Naive thymus-derived CD4-positive, alpha-beta T cell (primary cell): ENCODE data around the gene IQGAP2. TPM values are rescaled to one million over a fixed set of nuclear protein-coding genes. Genes with fewer than 3 reads are reported as not detected.

Source experiments
- ATAC-seq: fragments of 150-1000 bp; cut with Tn5 transposase; 2 replicates; pipeline ENCODE4 v1.10.0; 2021; ENCODE audit warnings: mild to moderate bottlenecking, moderate library complexity
- CTCF ChIA-PET: fragments of 350-600 bp; sonication (Branson Sonifier 250); formaldehyde crosslinking; loops from one replicate; lab custom pipeline; 2021; ENCODE audit warnings: antibody characterized with exemption; lab: Charles Lee
- POLR2A ChIA-PET: fragments of 350-600 bp; sonication (Branson Sonifier 250); formaldehyde crosslinking; loops from one replicate; lab custom pipeline; 2021; ENCODE audit warnings: antibody characterized with exemption, inconsistent platforms; lab: Charles Lee
- DNase-seq, 9 donors: peaks; one replicate each; pipeline versions ENCODE4 v3.0.0 to v3.0.0-alpha.2; 2020 to 2022; ENCODE audit warnings: mixed read lengths in 1 of 9
- H3K27ac ChIP-seq: one replicate; pipeline ENCODE4 v1.7.0; 2013; ENCODE audit warnings: mild to moderate bottlenecking, low read depth, low read length, moderate library complexity
- H3K27me3 ChIP-seq, 2 donors: one replicate each; pipeline ENCODE4 v1.7.0; 2013; ENCODE audit warnings: low read length in 2 of 2, mild to moderate bottlenecking in 2 of 2, moderate library complexity in 2 of 2; ENCODE audit not compliant: control insufficient read depth in 2 of 2, insufficient read depth in 2 of 2
- H3K36me3 ChIP-seq, 3 experiments: 1 replicate in 2 of 3; 2 replicates in 1 of 3; pipeline ENCODE4 v1.7.0; 2013; ENCODE audit warnings: low read length in 3 of 3, mild to moderate bottlenecking in 3 of 3, moderate library complexity in 1 of 3; ENCODE audit not compliant: insufficient read depth in 3 of 3, control insufficient read depth in 2 of 3
- H3K4me1 ChIP-seq, 2 donors: one replicate each; pipeline ENCODE4 v1.7.0; 2013; ENCODE audit warnings: low read length in 2 of 2, mild to moderate bottlenecking in 2 of 2, moderate library complexity in 1 of 2; ENCODE audit not compliant: control insufficient read depth in 2 of 2, insufficient read depth in 2 of 2
- H3K4me3 ChIP-seq: 2 replicates; pipeline ENCODE4 v1.7.0; 2013; ENCODE audit warnings: mild to moderate bottlenecking, low read length
- H3K9me3 ChIP-seq, 3 experiments: 1 replicate in 2 of 3; 2 replicates in 1 of 3; pipeline ENCODE4 v1.7.0; 2013; ENCODE audit warnings: low read length in 3 of 3; ENCODE audit not compliant: control insufficient read depth in 2 of 3
- H3K27ac Mint-ChIP-seq, 9 donors: one replicate each; pipeline ENCODE4 v1.8.0; 2020 to 2022; ENCODE audit warnings: mixed read lengths in 9 of 9, mild to moderate bottlenecking in 8 of 9, moderate library complexity in 5 of 9, inconsistent platforms in 2 of 9
- H3K27me3 Mint-ChIP-seq, 5 donors: one replicate each; pipeline ENCODE4 v1.8.0; 2021 to 2022; ENCODE audit warnings: mixed read lengths in 5 of 5, mild to moderate bottlenecking in 1 of 5
- H3K36me3 Mint-ChIP-seq, 5 donors: one replicate each; pipeline ENCODE4 v1.8.0; 2020 to 2022; ENCODE audit warnings: mixed read lengths in 5 of 5, mild to moderate bottlenecking in 3 of 5, inconsistent platforms in 1 of 5
- H3K4me1 Mint-ChIP-seq, 7 donors: one replicate each; pipeline ENCODE4 v1.8.0; 2020 to 2022; ENCODE audit warnings: mixed read lengths in 7 of 7, mild to moderate bottlenecking in 3 of 7, inconsistent platforms in 1 of 7
- H3K4me3 Mint-ChIP-seq, 10 donors: one replicate each; pipeline ENCODE4 v1.8.0; 2020 to 2022; ENCODE audit warnings: mild to moderate bottlenecking in 10 of 10, mixed read lengths in 10 of 10, moderate library complexity in 6 of 10, inconsistent platforms in 2 of 10
- H3K9me3 Mint-ChIP-seq, 11 donors: one replicate each; pipeline ENCODE4 v1.8.0; 2020 to 2022; ENCODE audit warnings: mixed read lengths in 11 of 11, mild to moderate bottlenecking in 4 of 11, inconsistent platforms in 1 of 11, moderate library complexity in 1 of 11
- intact Hi-C, 2 donors: fragments of 100-400 bp; cut with micrococcal nuclease; formaldehyde crosslinking; loops; one replicate each; pipeline ENCODE4 v1.15.1; 2023
- polyA plus RNA-seq, 2 donors: library from polyadenylated mRNA; unstranded; fragments of 300-500 nt; fragmentation: Illumina TruSeq; gene quantifications; one replicate each; pipeline ENCODE4 v1.2.3, GENCODE V29; 2021
- total RNA-seq, 6 experiments: library from RNA in 5 of 6; stranded (reverse) in 5 of 6; gene quantifications; 1 replicate in 5 of 6; 2 replicates in 1 of 6; pipeline ENCODE4 v1.2.3 and lab custom pipeline; 2021 to 2026

Gene IQGAP2
- total and polyA plus RNA-seq, 7 experiments from 2014 or later, result 19.0 to 114 (median 86.3) TPM

DNA sequence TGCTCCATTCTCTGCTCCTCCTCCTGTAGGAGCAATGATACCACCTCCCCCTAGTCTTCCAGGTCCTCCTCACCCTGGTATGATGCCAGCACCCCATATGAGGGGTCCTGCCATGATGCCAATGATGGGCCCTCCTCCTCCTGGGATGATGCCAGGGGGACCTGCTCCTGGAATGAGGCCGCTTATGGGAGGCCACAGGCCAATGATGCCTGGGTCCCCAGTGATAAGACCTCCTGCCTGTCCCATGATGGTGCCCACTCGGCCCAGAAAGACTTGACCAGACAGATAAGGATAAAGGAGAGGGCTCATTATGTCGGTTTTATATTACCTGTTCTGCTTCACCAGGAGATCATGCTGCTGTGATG, 26.2 kb upstream of the IQGAP2 start:
- no peak overlapping the region for H3K4me3 Mint-ChIP-seq
- ChIA-PET POLR2A (interaction anchor here (0.6 to 1.8 kb wide), 2 partner anchors 8 to 189 kb away, joined by 3 to 7 read pairs; no protein-coding TSS in a partner anchor), CTCF (interaction anchor here (0.6 to 1.2 kb wide), 2 partner anchors 25 to 32 kb away, joined by 3 read pairs; no protein-coding TSS in a partner anchor)
- peaks cover 15 to 42% (median 32%) of the 10 kb centered on the region in 7 donors for H3K4me1 Mint-ChIP-seq
- peaks cover 0 to 3% (median 0%) of the 10 kb centered on the region in 5 donors for H3K36me3 Mint-ChIP-seq
- Histone ChIP-seq H3K27ac (no peak overlapping the region), H3K27me3 (no peaks in the 10 kb centered on the region), H3K4me1 (peaks cover 8 to 10% of the 10 kb centered on the region in 2 donors), H3K9me3 (no peaks in the 10 kb centered on the region), H3K4me3 (no peak overlapping the region), H3K36me3 (no peaks in the 10 kb centered on the region)
- ATAC-seq (no peak), DNase-seq (no peak)
- peaks cover 0 to 1% (median 0%) of the 10 kb centered on the region in 11 donors for H3K9me3 Mint-ChIP-seq
- peaks cover 0 to 2% (median 0%) of the 10 kb centered on the region in 5 donors for H3K27me3 Mint-ChIP-seq
- intact Hi-C loops, result no loop called here
- peak overlapping the region in 1 of 9 donors; percentile 19 for H3K27ac Mint-ChIP-seq

DNA sequence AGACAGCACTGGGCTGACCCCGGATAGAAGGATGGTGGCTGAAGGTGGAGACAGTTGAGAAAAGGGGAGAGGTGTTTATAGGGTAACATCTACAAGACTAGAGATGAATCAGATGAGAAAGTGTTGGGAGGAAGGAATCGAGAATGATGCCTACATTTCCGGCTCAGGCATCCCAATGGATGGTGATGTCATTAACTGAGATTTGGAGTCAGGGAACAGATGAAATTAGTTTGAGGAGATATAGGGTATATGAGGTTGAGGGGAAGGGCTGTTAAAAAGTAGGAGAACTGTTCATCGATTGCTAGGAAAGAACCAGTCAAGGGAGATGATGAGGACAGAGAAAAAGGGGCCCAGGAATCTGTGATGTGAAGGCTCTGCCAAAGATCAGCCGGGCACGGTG, 24.7 kb upstream of the IQGAP2 start:
- peak overlapping the region in 7 of 9 donors; percentile 1 to 70 (median 21) for H3K27ac Mint-ChIP-seq
- peaks cover 19 to 42% (median 33%) of the 10 kb centered on the region in 7 donors for H3K4me1 Mint-ChIP-seq

DNA sequence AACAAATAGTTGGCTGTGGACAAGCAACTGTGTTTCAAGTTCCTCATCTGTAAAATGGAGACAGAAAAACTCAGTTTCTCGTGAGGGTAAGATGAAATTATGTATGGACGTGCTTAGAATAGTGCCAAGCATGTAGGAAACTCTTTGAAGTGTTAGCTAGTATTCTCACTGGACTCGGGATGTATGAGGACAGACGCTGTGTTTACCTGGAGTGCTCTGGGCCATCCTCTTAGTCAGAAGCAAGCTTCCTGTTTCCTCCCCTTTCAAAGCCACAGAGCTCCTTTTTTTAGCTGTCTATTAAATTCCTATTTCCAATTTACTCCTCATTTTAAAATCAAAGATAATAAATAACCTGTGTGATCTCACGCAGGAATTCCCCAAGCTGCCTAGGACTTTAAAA, 23.8 kb upstream of the IQGAP2 start:
- H3K9me3 ChIP-seq, result no peaks in the 10 kb centered on the region
- H3K27ac ChIP-seq, result no peak overlapping the region
- H3K27ac Mint-ChIP-seq, result peak overlapping the region in 4 of 9 donors; percentile 1 to 67 (median 46)
- H3K27me3 Mint-ChIP-seq, result peaks cover 0 to 2% (median 0%) of the 10 kb centered on the region in 5 donors
- H3K4me1 ChIP-seq, result peaks cover 16 to 21% of the 10 kb centered on the region in 2 donors
- intact Hi-C loops, result loop anchor here in 1 of 2 donors (2.0 kb wide), 1 partner anchor 13 kb away; no protein-coding TSS in a partner anchor
- H3K36me3 ChIP-seq, result no peaks in the 10 kb centered on the region
- DNase-seq (no peak), ATAC-seq (peak; percentile 57)
- ChIA-PET CTCF (interaction anchor here (0.7 kb wide), 1 partner anchor 168 kb away, joined by 3 read pairs; no protein-coding TSS in a partner anchor), POLR2A (interaction anchor here (0.6 to 1.2 kb wide), 3 partner anchors 9 to 11 kb away, joined by 3 to 4 read pairs (median 4); no protein-coding TSS in a partner anchor)
- H3K4me3 Mint-ChIP-seq, result peak overlapping the region in 4 of 10 donors; percentile 18 to 33 (median 26)
- peaks cover 23 to 51% (median 38%) of the 10 kb centered on the region in 7 donors for H3K4me1 Mint-ChIP-seq
- peaks cover 0 to 1% (median 0%) of the 10 kb centered on the region in 11 donors for H3K9me3 Mint-ChIP-seq
- H3K36me3 Mint-ChIP-seq, result peaks cover 0 to 3% (median 0%) of the 10 kb centered on the region in 5 donors
- no peak overlapping the region for H3K4me3 ChIP-seq
- H3K27me3 ChIP-seq, result no peaks in the 10 kb centered on the region

More for the DNA sequence above, 24.7 kb upstream of the IQGAP2 start:
- Histone ChIP-seq H3K27ac (no peak overlapping the region), H3K27me3 (no peaks in the 10 kb centered on the region), H3K4me1 (peaks cover 11 to 13% of the 10 kb centered on the region in 2 donors), H3K4me3 (no peak overlapping the region), H3K9me3 (no peaks in the 10 kb centered on the region), H3K36me3 (no peaks in the 10 kb centered on the region)
- intact Hi-C loops, result loop anchor here in 1 of 2 donors (2.0 kb wide), 1 partner anchor 14 kb away; no protein-coding TSS in a partner anchor
- CTCF ChIA-PET, result no interaction called here
- peaks cover 0 to 2% (median 0%) of the 10 kb centered on the region in 5 donors for H3K27me3 Mint-ChIP-seq
- H3K36me3 Mint-ChIP-seq, result peaks cover 0 to 3% (median 0%) of the 10 kb centered on the region in 5 donors
- H3K4me3 Mint-ChIP-seq, result peak overlapping the region in 5 of 10 donors; percentile 3 to 51 (median 13)
- POLR2A ChIA-PET, result no interaction called here
- DNase-seq (no peak), ATAC-seq (no peak)
- H3K9me3 Mint-ChIP-seq, result peaks cover 0 to 1% (median 0%) of the 10 kb centered on the region in 11 donors

DNA sequence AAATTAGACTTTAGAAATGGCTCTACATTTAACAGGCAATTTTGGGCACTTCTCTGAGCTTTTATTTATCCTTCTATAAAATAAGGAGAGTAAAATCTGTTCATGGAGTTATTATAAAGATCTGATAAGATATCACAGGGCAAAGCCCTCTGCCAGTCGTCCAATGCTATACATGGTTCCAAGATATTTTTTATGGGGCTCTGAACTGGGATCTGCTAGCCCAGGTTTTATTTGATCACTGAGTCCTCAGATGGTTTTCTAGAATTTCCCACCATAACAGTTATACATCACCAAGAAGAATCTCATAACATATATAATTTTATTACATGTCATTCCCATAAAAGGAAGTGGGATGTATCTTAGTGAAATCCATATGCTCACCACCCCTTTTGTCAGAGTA, 23.2 kb upstream of the IQGAP2 start:
- Mint-ChIP-seq H3K36me3 (peaks cover 0 to 3% (median 0%) of the 10 kb centered on the region in 5 donors), H3K27ac (peak overlapping the region in 1 of 9 donors; percentile 55), H3K4me3 (no peak overlapping the region), H3K4me1 (peaks cover 25 to 56% (median 41%) of the 10 kb centered on the region in 7 donors), H3K9me3 (peaks cover 0 to 1% (median 0%) of the 10 kb centered on the region in 11 donors), H3K27me3 (peaks cover 0 to under 1% (median 0%) of the 10 kb centered on the region in 5 donors)
- no peak for ATAC-seq
- Histone ChIP-seq H3K27ac (no peak overlapping the region), H3K9me3 (no peaks in the 10 kb centered on the region), H3K36me3 (no peaks in the 10 kb centered on the region), H3K27me3 (no peaks in the 10 kb centered on the region), H3K4me1 (peaks cover 19 to 26% of the 10 kb centered on the region in 2 donors), H3K4me3 (no peak overlapping the region)
- CTCF ChIA-PET, result interaction anchor here (0.7 kb wide), 1 partner anchor 167 kb away, joined by 3 read pairs; no protein-coding TSS in a partner anchor
- POLR2A ChIA-PET, result interaction anchor here (1.1 to 1.2 kb wide), 2 partner anchors 9 to 11 kb away, joined by 4 read pairs; no protein-coding TSS in a partner anchor
- intact Hi-C loops, result loop anchor here in 1 of 2 donors (2.0 kb wide), 1 partner anchor 13 kb away; no protein-coding TSS in a partner anchor
- no peak for DNase-seq

DNA sequence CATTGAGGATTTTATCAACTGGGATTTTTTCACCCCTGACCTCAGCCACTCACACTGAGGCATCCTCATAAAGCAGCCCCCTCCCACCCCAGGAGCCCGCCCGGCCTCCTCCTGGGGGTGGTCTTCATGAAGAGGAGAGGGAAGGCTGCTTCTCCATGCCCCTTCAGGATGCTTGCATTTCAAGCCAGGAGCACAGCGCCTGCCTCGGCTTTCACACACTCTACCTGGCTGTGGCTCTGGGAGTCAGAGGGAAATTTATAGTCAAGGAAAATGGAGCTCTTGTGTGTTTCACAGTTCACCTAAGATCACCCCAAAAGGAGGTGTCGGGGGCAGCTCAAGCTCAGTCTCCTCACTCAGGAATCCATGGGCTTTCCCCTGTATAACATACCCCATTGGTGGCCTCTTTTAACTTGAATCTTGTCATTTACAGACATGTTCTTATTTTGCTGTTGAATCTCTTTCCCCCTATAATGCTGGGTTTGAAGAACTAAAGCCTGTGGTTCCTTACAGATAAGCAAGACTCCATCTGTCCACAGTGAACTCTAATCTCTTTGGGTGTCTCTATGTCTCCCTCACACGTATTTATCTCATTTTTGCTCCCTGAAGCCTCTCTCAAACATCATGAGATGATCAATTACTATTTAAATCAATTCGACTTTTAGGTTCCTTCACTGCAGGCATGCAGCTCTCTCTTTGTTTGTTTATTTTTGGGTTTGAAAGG, 22.6 kb upstream of the IQGAP2 start:
- intact Hi-C loops, result no loop called here
- Mint-ChIP-seq H3K9me3 (peaks cover 0 to 1% (median 0%) of the 10 kb centered on the region in 11 donors), H3K4me1 (peaks cover 23 to 60% (median 46%) of the 10 kb centered on the region in 7 donors), H3K36me3 (peaks cover 0 to 3% (median 0%) of the 10 kb centered on the region in 5 donors), H3K4me3 (no peak overlapping the region), H3K27ac (no peak overlapping the region), H3K27me3 (no peaks in the 10 kb centered on the region)
- Histone ChIP-seq H3K27ac (no peak overlapping the region), H3K36me3 (no peaks in the 10 kb centered on the region), H3K4me1 (peaks cover 25 to 28% of the 10 kb centered on the region in 2 donors), H3K9me3 (no peaks in the 10 kb centered on the region), H3K4me3 (no peak overlapping the region), H3K27me3 (no peaks in the 10 kb centered on the region)
- DNase-seq (no peak), ATAC-seq (no peak)
- ChIA-PET CTCF (no interaction called here), POLR2A (interaction anchor here (0.6 to 1.2 kb wide), 2 partner anchors 10 to 31 kb away, joined by 4 to 6 read pairs; no protein-coding TSS in a partner anchor)

DNA sequence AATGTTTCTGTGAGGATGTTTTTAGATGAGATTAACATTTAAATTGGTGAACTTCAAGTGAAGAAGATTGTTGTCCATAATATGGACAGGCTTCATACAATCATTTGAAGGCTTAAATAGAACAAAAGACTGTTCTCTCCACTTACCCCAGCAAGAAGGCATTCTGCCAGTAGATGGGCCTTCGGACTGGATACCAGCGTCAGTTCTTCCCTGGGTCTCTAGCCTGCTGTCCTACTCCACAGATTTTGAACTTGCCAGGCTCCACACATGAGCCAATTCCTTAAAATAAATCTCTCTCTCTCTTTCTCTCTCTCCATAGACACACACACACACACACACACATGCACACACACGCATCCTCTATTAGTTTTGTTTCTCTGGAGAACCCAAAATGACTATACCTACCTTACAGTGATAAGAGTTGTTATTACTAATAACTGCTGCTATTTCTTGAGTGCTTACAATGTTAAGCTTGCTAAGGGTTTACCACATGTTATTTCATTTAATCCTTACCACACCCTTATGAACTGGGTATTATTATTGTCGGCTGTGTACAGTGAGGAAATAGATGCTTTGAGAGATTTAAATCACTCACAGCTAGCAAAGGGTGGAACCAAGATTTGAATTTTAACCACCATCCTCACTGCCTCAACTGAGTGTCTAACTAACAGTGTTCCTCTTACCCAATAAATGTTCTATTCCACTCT, 19.8 kb upstream of the IQGAP2 start:
- H3K27me3 ChIP-seq, result no peaks in the 10 kb centered on the region
- ChIA-PET POLR2A (interaction anchor here (0.6 to 1.5 kb wide), 3 partner anchors 8 to 111 kb away, joined by 3 to 4 read pairs (median 3); no protein-coding TSS in a partner anchor), CTCF (interaction anchor here (0.9 kb wide), 1 partner anchor 20 kb away, joined by 3 read pairs; no protein-coding TSS in a partner anchor)
- Mint-ChIP-seq H3K4me3 (no peak overlapping the region), H3K27me3 (peaks cover 0 to 1% (median 0%) of the 10 kb centered on the region in 5 donors), H3K36me3 (peaks cover 0 to under 1% (median 0%) of the 10 kb centered on the region in 5 donors), H3K27ac (peak overlapping the region in 4 of 9 donors; percentile 8 to 65 (median 37)), H3K4me1 (peaks cover 23 to 58% (median 51%) of the 10 kb centered on the region in 7 donors), H3K9me3 (no peaks in the 10 kb centered on the region)
- H3K27ac ChIP-seq, result no peak overlapping the region
- intact Hi-C loops, result no loop called here
- no peak overlapping the region for H3K4me3 ChIP-seq
- DNase-seq (no peak), ATAC-seq (no peak)
- H3K4me1 ChIP-seq, result peaks cover 25 to 28% of the 10 kb centered on the region in 2 donors
- no peaks in the 10 kb centered on the region for H3K9me3 ChIP-seq
- H3K36me3 ChIP-seq, result no peaks in the 10 kb centered on the region
